GM23338 (cell line): ENCODE measurements around the gene GPT2. TPM values are rescaled to one million over a fixed set of nuclear protein-coding genes. Genes with fewer than 3 reads are reported as not detected.

Source experiments
- ATAC-seq: fragments of 200-7000 bp; cut with Tn5 transposase; 3 replicates; pipeline ENCODE4 v1.9.1; 2020
- DNase-seq: peaks from one replicate; pipeline ENCODE4 v3.0.0-alpha.2; 2015; ENCODE audit warnings: low spot score
- H2AFZ ChIP-seq: fragments of 200-600 bp; sonication (generic); 2 replicates; pipeline ENCODE4 v1.8.0; 2016; ENCODE audit warnings: antibody characterized with exemption, mild to moderate bottlenecking, moderate library complexity
- H3F3A ChIP-seq: fragments of 200-600 bp; sonication (generic); replicated peaks from 2 replicates; pipeline ENCODE4 v1.8.0; 2017; ENCODE audit warnings: antibody characterized with exemption, mixed run types, low read depth
- H3K27ac ChIP-seq: fragments of 200-600 bp; sonication (generic); 2 replicates; pipeline ENCODE4 v1.6.1; 2016; ENCODE audit warnings: low read depth
- H3K27me3 ChIP-seq: fragments of 200-600 bp; sonication (generic); 2 replicates; pipeline ENCODE4 v1.8.0; 2016; ENCODE audit warnings: mild to moderate bottlenecking, mixed run types, moderate library complexity; ENCODE audit not compliant: insufficient read depth
- H3K36me3 ChIP-seq: fragments of 200-600 bp; sonication (generic); 2 replicates; pipeline ENCODE4 v1.8.0; 2016; ENCODE audit warnings: mild to moderate bottlenecking; ENCODE audit not compliant: insufficient read depth
- H3K4me1 ChIP-seq: fragments of 200-600 bp; sonication (generic); 2 replicates; pipeline ENCODE4 v1.8.0; 2016; ENCODE audit warnings: mild to moderate bottlenecking, moderate library complexity; ENCODE audit not compliant: insufficient read depth
- H3K4me2 ChIP-seq: fragments of 200-600 bp; sonication (generic); 2 replicates; pipeline ENCODE4 v1.7.1; 2017; ENCODE audit warnings: mixed run types
- H3K4me3 ChIP-seq: fragments of 200-600 bp; sonication (generic); 2 replicates; pipeline ENCODE4 v1.6.1; 2016; ENCODE audit warnings: mixed run types
- H3K79me2 ChIP-seq: fragments of 200-600 bp; sonication (generic); replicated peaks from 2 replicates; pipeline ENCODE4 v1.8.0; 2017; ENCODE audit warnings: mild to moderate bottlenecking; ENCODE audit not compliant: insufficient read depth
- H3K9me2 ChIP-seq: fragments of 200-600 bp; sonication (generic); 2 replicates; pipeline ENCODE4 v1.8.0; 2017; ENCODE audit not compliant: insufficient read depth
- H4K20me1 ChIP-seq: fragments of 200-600 bp; sonication (generic); replicated peaks from 2 replicates; pipeline ENCODE4 v1.8.0; 2017; ENCODE audit warnings: mild to moderate bottlenecking; ENCODE audit not compliant: insufficient read depth
- H3K27ac Mint-ChIP-seq: 2 replicates; pipeline ENCODE4 v1.8.0; 2020; ENCODE audit warnings: inconsistent platforms, mild to moderate bottlenecking, moderate library complexity, mixed read lengths
- H3K27me3 Mint-ChIP-seq: 3 replicates; pipeline ENCODE4 v1.8.0; 2022; ENCODE audit warnings: low read depth, mild to moderate bottlenecking, moderate library complexity, mixed read lengths, inconsistent platforms; ENCODE audit not compliant: insufficient read depth, poor library complexity
- H3K36me3 Mint-ChIP-seq: 3 replicates; pipeline ENCODE4 v1.8.0; 2021; ENCODE audit warnings: low read depth, mild to moderate bottlenecking, inconsistent platforms, moderate library complexity, mixed read lengths
- H3K4me1 Mint-ChIP-seq: 3 replicates; pipeline ENCODE4 v1.8.0; 2020; ENCODE audit warnings: mild to moderate bottlenecking, inconsistent platforms, mixed read lengths
- H3K4me3 Mint-ChIP-seq: 3 replicates; pipeline ENCODE4 v1.8.0; 2021; ENCODE audit warnings: moderate library complexity, mild to moderate bottlenecking, inconsistent platforms, mixed read lengths
- H3K9me3 Mint-ChIP-seq: 3 replicates; pipeline ENCODE4 v1.8.0; 2020; ENCODE audit warnings: moderate library complexity, mild to moderate bottlenecking, inconsistent platforms, mixed read lengths
- CREB1 ChIP-seq: fragments of 250-450 bp; sonication (Bioruptor Pico); IDR thresholded peaks from 2 replicates; pipeline ENCODE4 v1.5.0; 2020; ENCODE audit warnings: low read depth, mild to moderate bottlenecking, moderate library complexity
- CTCF ChIP-seq, 2 experiments: fragments of 200-600 bp in 1 of 2; sonication (generic) in 1 of 2; conservative IDR thresholded peaks; 2 replicates each; pipeline versions ENCODE4 v1.5.1 to v1.6.1; 2016 to 2017; ENCODE audit warnings: antibody characterized with exemption in 2 of 2, low read depth in 2 of 2, mild to moderate bottlenecking in 2 of 2, moderate library complexity in 1 of 2
- ETS1 ChIP-seq: IDR thresholded peaks from 2 replicates; pipeline ENCODE4 v1.6.1; 2016; ENCODE audit warnings: antibody characterized with exemption
- EZH2phosphoT487 ChIP-seq: fragments of 200-600 bp; sonication (generic); IDR thresholded peaks from one replicate; pipeline ENCODE4 v1.8.1; 2018; ENCODE audit warnings: antibody characterized with exemption; ENCODE audit not compliant: unreplicated experiment
- NANOG ChIP-seq: IDR thresholded peaks from 2 replicates; pipeline ENCODE4 v1.6.1; 2016; ENCODE audit warnings: antibody characterized with exemption, borderline replicate concordance
- ZNF114 ChIP-seq: fragments of 250-450 bp; sonication (Bioruptor Pico); IDR thresholded peaks from 2 replicates; pipeline ENCODE4 v1.5.0; 2020; ENCODE audit warnings: mild to moderate bottlenecking, moderate library complexity
- ZNF331 ChIP-seq: fragments of 250-450 bp; sonication (Bioruptor Pico); IDR thresholded peaks from 2 replicates; pipeline ENCODE4 v1.5.0; 2020; ENCODE audit warnings: low read depth, mild to moderate bottlenecking, moderate library complexity
- polyA plus RNA-seq: library from polyadenylated mRNA; unstranded; fragments of >200 nt; fragmentation: Nextera tagmentation; extraction: Ambion mirVana; gene quantifications from 2 replicates; pipeline ENCODE4 v1.2.1, GENCODE V29; 2016
- total RNA-seq: library from RNA; depleted of rRNA; stranded (reverse); fragments of >200 nt; shearing (Covaris generic); gene quantifications from 2 replicates; pipeline ENCODE4 v1.2.3, GENCODE V29; 2014
- TF ChIP-seq, protein P1 (sequence below): fragments of 250-450 bp; sonication (Bioruptor Pico); IDR thresholded peaks from 2 replicates; pipeline ENCODE4 v1.5.0; 2020; ENCODE audit warnings: mild to moderate bottlenecking, moderate library complexity

The GPT2 gene
- total and polyA plus RNA-seq, 2 experiments from 2014 or later: 48.5 to 81.0 TPM

- Histone ChIP-seq H3K36me3 (peaks cover 6% of the 10 kb centered on the region; the same call in 1 of the 2 replicates), H3K4me2 (no peak overlapping the region), H4K20me1 (peaks cover 35% of the 10 kb centered on the region), H3K27me3 (no peaks in the 10 kb centered on the region), H3K27ac (no peak overlapping the region), H3K79me2 (peaks cover 30% of the 10 kb centered on the region), H3K9me2 (no peaks in the 10 kb centered on the region), H3K4me3 (no peak overlapping the region), H2AFZ (no peak overlapping the region), H3F3A (0 out of 2 replicates have a peak, but pooled peaks cover 10% of the 10 kb centered on the region), H3K4me1 (no peaks in the 10 kb centered on the region)
- Mint-ChIP-seq H3K4me3 (no peak overlapping the region), H3K27ac (no peak overlapping the region), H3K36me3 (peaks cover 92% of the 10 kb centered on the region), H3K27me3 (peaks cover 4% of the 10 kb centered on the region), H3K4me1 (peaks cover 14% of the 10 kb centered on the region), H3K9me3 (no peaks in the 10 kb centered on the region; the same call in 2 of the 3 replicates)
- no peak; the same call in 2 of the 3 replicates for ATAC-seq
- DNase-seq: no peak
- TF ChIP-seq EZH2phosphoT487 (no peak), ZNF114 (CRISPR knock-in tag) (no peak), NANOG (no peak), ETS1 (no peak)
Measured at GRCh38 chr16:46900455-46901235, 16.5 kb downstream of the GPT2 start.

- Histone ChIP-seq H3K27me3 (no peaks in the 10 kb centered on the region), H2AFZ (no peak overlapping the region), H3K4me3 (no peak overlapping the region), H3F3A (0 out of 2 replicates have a peak, but pooled peaks cover 3% of the 10 kb centered on the region), H3K79me2 (peaks cover 19% of the 10 kb centered on the region), H3K4me2 (no peak overlapping the region), H3K9me2 (no peaks in the 10 kb centered on the region), H3K4me1 (no peaks in the 10 kb centered on the region), H3K36me3 (peaks cover 6% of the 10 kb centered on the region; the same call in 1 of the 2 replicates), H4K20me1 (peaks cover 24% of the 10 kb centered on the region), H3K27ac (no peak overlapping the region)
- Mint-ChIP-seq H3K36me3 (peaks cover 92% of the 10 kb centered on the region), H3K4me3 (no peak overlapping the region), H3K27ac (no peak overlapping the region; the same call in 1 of the 2 replicates), H3K27me3 (peaks cover 4% of the 10 kb centered on the region), H3K4me1 (peaks cover 4% of the 10 kb centered on the region), H3K9me3 (no peaks in the 10 kb centered on the region; the same call in 2 of the 3 replicates)
- DNase-seq (no peak), ATAC-seq (no peak)
- no peak for TF ChIP-seq ZNF331 (CRISPR knock-in tag)
- no peak for TF ChIP-seq CREB1 (CRISPR knock-in tag)
- TF ChIP-seq EZH2phosphoT487: no peak
- TF ChIP-seq NANOG: no peak
- TF ChIP-seq CTCF (conservative IDR thresholded peaks at IDR 0.05; ENCODE audit: low read depth in 2 of 2): no peak
- TF ChIP-seq ETS1: no peak
- TF ChIP-seq, protein P1, sequence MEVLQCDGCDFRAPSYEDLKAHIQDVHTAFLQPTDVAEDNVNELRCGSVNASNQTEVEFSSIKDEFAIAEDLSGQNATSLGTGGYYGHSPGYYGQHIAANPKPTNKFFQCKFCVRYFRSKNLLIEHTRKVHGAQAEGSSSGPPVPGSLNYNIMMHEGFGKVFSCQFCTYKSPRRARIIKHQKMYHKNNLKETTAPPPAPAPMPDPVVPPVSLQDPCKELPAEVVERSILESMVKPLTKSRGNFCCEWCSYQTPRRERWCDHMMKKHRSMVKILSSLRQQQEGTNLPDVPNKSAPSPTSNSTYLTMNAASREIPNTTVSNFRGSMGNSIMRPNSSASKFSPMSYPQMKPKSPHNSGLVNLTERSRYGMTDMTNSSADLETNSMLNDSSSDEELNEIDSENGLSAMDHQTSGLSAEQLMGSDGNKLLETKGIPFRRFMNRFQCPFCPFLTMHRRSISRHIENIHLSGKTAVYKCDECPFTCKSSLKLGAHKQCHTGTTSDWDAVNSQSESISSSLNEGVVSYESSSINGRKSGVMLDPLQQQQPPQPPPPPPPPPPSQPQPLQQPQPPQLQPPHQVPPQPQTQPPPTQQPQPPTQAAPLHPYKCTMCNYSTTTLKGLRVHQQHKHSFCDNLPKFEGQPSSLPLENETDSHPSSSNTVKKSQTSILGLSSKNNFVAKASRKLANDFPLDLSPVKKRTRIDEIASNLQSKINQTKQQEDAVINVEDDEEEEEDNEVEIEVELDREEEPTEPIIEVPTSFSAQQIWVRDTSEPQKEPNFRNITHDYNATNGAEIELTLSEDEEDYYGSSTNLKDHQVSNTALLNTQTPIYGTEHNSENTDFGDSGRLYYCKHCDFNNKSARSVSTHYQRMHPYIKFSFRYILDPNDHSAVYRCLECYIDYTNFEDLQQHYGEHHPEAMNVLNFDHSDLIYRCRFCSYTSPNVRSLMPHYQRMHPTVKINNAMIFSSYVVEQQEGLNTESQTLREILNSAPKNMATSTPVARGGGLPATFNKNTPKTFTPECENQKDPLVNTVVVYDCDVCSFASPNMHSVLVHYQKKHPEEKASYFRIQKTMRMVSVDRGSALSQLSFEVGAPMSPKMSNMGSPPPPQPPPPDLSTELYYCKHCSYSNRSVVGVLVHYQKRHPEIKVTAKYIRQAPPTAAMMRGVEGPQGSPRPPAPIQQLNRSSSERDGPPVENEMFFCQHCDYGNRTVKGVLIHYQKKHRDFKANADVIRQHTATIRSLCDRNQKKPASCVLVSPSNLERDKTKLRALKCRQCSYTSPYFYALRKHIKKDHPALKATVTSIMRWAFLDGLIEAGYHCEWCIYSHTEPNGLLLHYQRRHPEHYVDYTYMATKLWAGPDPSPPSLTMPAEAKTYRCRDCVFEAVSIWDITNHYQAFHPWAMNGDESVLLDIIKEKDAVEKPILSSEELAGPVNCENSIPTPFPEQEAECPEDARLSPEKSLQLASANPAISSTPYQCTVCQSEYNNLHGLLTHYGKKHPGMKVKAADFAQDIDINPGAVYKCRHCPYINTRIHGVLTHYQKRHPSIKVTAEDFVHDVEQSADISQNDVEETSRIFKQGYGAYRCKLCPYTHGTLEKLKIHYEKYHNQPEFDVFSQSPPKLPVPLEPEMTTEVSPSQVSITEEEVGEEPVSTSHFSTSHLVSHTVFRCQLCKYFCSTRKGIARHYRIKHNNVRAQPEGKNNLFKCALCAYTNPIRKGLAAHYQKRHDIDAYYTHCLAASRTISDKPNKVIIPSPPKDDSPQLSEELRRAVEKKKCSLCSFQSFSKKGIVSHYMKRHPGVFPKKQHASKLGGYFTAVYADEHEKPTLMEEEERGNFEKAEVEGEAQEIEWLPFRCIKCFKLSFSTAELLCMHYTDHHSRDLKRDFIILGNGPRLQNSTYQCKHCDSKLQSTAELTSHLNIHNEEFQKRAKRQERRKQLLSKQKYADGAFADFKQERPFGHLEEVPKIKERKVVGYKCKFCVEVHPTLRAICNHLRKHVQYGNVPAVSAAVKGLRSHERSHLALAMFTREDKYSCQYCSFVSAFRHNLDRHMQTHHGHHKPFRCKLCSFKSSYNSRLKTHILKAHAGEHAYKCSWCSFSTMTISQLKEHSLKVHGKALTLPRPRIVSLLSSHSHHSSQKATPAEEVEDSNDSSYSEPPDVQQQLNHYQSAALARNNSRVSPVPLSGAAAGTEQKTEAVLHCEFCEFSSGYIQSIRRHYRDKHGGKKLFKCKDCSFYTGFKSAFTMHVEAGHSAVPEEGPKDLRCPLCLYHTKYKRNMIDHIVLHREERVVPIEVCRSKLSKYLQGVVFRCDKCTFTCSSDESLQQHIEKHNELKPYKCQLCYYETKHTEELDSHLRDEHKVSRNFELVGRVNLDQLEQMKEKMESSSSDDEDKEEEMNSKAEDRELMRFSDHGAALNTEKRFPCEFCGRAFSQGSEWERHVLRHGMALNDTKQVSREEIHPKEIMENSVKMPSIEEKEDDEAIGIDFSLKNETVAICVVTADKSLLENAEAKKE (CRISPR knock-in tag): no peak
Measured at GRCh38 chr16:46901709-46902108, 17.5 kb downstream of the GPT2 start.
